GM19452 (cell line): ENCODE data around the gene R3HDM2.

Source experiments
- ATAC-seq: cut with Tn5 transposase; IDR thresholded peaks from one replicate; pipeline ENCODE4 v1.9.1; 2021; ENCODE audit not compliant: unreplicated experiment

Gene R3HDM2

GRCh38 chr12:57207731-57208630 lies 222.9 kb downstream of the R3HDM2 start:
- no peak for ATAC-seq

- no peak for ATAC-seq
Measured at GRCh38 chr12:57205931-57206330, 224.9 kb downstream of the R3HDM2 start.

- ATAC-seq, result no peak
Measured at GRCh38 chr12:57205186-57205585, 225.7 kb downstream of the R3HDM2 start.

- ATAC-seq, result no peak
Measured at GRCh38 chr12:57204454-57204853, 226.4 kb downstream of the R3HDM2 start.

- ATAC-seq, result no peak
Measured at GRCh38 chr12:57203791-57204190, 227.1 kb downstream of the R3HDM2 start.
